ENCODE measurements around the gene PARD3B.

GRCh38 chr2:205610437-205610836, 1065.2 kb downstream of the PARD3B start:
- no peak for TF ChIP-seq FOXM1 (IDR thresholded peaks at IDR 0.05; ENCODE audit: borderline replicate concordance)
- TF ChIP-seq FOXA1 (IDR thresholded peaks at IDR 0.05) = no peak
- no peak for TF ChIP-seq ELF4 (IDR thresholded peaks at IDR 0.05)
- no peak for TF ChIP-seq NFRKB (IDR thresholded peaks at IDR 0.05)
- TF ChIP-seq SP1 (IDR thresholded peaks at IDR 0.05) = no peak
- no peak for TF ChIP-seq SUZ12 (IDR thresholded peaks at IDR 0.05)
- no peak for TF ChIP-seq ZNF384 (IDR thresholded peaks at IDR 0.05)
- TF ChIP-seq L3MBTL2 (conservative IDR thresholded peaks at IDR 0.05) = no peak
- TF ChIP-seq CTBP1 (IDR thresholded peaks at IDR 0.05; ENCODE audit: borderline replicate concordance) = no peak
- no peak for TF ChIP-seq FOXK2 (IDR thresholded peaks at IDR 0.05)
- no peak for TF ChIP-seq ARNT (IDR thresholded peaks at IDR 0.05)
